ENCODE data around the gene CHTF18.
A peak's percentile ranks its signal among the peaks of the same experiment; 100 is the strongest.
"Not testable (repeated sequence)": the region's sequence is repeated elsewhere in the genome, so short reads cannot be mapped to it uniquely, and the experiment has no call there.

Gene CHTF18

GRCh38 chr16:788399-789126 is at the start of gene CHTF18:
CHTF18 (plus strand) TSS chr16:788620; CDS start chr16:788685, 65 bp downstream.
- peak; percentile 34 for DNase-seq

- DNase-seq: no peak
Observed at GRCh38 chr16:739560-740458, 48.6 kb upstream of the CHTF18 start.

DNA sequence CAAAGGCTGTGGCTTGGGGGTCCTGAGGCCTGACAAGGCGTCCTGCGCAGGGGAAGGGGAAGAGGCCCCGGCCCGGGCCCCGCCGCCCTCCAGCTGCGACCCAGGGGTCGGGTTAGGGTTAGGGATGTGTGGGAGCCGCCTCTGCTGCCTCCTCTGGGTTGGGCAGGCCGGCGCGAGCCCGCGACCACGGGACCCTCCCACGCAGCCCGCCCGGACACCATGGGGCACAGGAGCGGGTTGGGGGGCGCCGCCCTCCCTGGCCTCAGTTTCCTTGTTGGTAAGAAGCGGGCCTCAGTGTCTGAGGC is 48.0 kb upstream of the CHTF18 start:
- DNase-seq: no peak

DNA sequence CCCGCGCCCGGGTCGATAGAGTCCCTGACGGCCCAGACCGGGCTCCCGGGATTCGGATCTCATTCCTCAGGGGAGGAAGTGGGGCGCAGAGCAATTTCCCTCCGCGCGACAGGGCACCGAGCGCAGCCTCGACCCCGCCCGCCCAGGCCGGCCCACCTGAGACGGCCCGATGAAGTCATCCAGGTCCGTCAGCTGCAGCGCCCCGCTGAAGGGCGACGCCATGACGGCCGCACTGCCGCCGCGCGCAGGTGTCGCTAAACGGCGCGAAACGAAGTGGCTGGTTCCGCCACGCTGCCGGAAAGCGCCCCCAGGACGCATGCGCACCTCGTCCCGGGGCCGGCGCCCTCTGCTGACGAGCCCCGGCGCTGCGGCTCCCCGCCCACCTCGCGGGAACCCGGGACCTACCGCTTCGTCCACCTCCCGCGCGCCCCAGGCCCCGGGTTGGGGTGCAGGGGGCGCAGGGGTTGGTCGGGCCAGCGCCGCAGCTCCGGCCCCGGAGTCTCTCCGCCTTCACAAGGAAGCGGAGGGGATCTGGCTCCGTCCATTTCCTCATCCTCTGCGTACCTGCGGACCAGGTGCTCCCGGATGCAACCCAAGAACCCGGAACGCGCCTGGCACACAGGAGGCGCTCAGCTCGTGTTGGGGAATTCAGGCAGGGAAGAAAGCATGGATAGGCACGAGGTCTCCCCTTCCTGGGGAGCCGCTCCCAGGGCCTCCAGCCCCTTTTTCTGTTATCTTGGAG is 47.5 kb upstream of the CHTF18 start, which contains the start of gene CIAO3:
Gene CIAO3, minus strand, starts transcription at position 234 of the 742 bp plus-strand sequence. Its CDS starts 12 bp downstream, at position 222.
- DNase-seq: peak; percentile 61

GRCh38 chr16:741986-742629 is 46.3 kb upstream of the CHTF18 start:
- no peak for DNase-seq

DNA sequence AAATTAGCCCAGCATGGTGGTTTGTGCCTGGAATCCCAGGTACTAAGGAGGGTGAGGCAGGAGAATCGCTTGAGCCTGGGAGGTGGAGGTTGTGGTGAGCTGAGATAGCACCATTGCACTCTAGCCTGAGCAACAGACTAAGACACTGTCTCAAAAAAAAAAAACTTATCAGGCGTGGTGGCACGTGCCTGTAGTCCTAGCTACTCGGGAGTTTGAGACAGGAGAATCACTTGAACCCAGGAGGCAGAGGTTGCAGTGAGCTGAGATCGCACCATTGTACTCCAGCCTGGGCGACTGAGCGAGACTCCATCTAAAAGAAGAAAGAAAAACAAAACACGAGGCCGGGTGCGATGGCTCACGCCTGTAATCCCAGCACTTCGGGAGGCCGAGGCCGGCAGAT is 45.5 kb upstream of the CHTF18 start:
- DNase-seq: not testable (repeated sequence)

DNA sequence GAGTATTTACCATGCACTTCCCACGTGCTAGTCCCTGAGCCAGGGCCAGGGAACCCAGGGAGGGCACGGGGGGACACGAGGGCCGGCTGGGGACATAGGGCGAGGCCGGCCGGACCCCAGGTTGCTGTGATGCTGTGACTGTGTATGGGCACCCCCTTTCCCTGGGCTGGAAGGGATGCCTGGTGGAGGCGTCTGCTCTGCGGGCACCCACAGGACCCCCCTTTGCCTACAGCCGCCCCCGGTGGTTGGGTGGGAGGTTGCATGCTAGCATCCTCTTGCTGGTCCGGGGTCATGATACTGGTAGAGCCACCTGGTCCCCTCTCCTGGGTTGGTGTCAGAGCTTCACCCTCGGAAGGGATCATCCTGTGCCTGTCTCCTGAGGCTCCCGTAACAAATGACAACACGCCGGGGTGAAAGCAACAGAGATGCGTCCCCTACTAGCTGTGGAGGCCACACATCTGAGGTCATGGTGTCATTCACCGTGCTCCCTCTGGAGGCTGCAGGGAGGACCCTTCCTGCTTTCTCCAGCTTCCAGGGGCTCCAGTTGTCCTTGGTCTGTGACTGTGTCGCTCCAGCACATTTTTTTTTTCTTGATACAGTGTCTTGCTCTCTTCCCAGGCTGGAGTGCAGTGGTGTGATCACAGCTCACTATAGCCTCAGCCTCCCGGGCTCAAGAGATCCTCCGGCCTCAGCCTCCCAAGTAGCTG is 44.5 kb upstream of the CHTF18 start:
- DNase-seq: no peak

DNA sequence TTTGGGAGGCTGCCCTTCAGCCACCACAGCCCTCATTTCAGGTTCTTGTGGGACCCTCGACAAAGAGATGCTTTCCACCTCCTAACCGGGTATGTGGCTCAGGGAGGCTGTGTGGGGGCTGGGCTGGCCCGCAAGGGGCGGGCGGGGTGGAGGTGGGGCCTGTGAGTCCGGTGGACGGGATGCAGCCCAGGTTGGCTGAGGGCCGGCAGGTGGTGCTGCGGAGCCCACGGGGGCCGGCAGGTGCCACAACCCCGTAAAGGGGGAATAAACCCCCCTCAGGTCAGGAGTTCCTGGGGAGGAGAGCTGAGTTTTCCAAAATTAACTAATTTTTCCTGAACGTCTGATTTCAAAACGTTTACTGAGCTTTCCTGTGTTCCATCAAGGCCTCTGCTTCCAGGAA is 42.7 kb upstream of the CHTF18 start:
- DNase-seq: no peak

- no peak for DNase-seq
Observed at GRCh38 chr16:746637-747036, 41.8 kb upstream of the CHTF18 start.

GRCh38 chr16:747978-748746 is 40.3 kb upstream of the CHTF18 start:
- DNase-seq: no peak

- no peak for DNase-seq
Observed at GRCh38 chr16:749010-749409, 39.4 kb upstream of the CHTF18 start.

- no peak for DNase-seq
Observed at GRCh38 chr16:750485-750884, 37.9 kb upstream of the CHTF18 start.

- no peak for DNase-seq
Observed at GRCh38 chr16:751152-752006, 37.0 kb upstream of the CHTF18 start.

DNA sequence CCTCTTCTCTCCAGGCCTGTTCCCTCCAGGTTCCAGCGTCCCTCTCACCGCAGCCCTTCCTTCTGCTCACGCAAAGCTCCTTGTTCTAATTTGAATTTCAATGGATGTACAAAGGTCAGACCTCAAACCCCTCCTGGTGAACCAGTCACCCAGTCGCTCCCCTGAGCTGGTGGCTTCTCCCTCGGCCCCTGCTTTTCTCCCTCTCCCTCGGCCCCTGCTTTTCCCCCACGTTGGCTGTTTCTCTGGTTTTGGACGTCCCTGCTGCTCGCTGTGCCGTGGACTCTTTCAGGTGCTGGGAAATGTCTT is 36.5 kb upstream of the CHTF18 start:
- DNase-seq: no peak

DNA sequence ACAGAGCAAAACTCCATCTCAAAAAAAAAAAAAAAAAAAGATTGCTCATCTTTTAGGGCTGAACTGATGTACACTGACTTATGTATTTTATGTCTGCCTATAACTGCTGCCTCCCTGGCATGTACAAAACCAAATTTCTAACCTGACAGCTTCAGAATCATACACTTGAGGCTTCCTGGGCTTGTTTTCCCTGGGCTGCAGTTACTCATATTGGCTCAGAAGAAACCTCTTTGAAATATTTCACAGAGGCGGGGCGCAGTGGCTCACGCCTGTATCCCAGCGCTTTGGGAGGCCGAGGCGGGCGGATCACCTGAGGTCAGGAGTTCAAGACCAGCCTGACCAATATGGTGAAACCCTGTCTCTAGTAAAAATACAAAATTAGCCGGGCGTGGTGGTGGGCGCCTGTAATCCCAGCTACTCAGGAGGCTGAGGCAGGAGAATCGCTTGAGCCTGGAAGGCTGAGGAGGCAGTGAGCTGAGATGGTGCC is 34.3 kb upstream of the CHTF18 start:
- not testable (repeated sequence) for DNase-seq

DNA sequence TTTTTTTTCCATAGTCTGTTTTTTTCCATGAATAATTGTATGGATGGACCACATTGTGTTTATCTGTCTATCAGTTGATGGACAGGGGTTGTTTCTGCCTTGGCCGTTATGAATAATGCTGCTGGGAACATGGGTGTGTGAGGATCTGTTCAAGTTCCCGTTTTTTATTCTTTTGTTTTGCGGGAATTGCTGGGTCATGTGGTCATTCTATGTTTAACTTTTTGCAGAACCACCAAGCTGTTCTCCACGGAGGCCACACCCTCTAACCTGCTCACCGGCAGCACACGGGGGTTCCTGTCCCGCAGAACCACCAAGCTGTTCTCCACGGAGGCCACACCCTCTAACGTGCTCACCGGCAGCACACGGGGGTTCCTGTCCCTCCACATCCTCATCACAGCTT is 33.8 kb upstream of the CHTF18 start:
- no peak for DNase-seq

- DNase-seq: no peak
Observed at GRCh38 chr16:756428-756827, 32.0 kb upstream of the CHTF18 start.

DNA sequence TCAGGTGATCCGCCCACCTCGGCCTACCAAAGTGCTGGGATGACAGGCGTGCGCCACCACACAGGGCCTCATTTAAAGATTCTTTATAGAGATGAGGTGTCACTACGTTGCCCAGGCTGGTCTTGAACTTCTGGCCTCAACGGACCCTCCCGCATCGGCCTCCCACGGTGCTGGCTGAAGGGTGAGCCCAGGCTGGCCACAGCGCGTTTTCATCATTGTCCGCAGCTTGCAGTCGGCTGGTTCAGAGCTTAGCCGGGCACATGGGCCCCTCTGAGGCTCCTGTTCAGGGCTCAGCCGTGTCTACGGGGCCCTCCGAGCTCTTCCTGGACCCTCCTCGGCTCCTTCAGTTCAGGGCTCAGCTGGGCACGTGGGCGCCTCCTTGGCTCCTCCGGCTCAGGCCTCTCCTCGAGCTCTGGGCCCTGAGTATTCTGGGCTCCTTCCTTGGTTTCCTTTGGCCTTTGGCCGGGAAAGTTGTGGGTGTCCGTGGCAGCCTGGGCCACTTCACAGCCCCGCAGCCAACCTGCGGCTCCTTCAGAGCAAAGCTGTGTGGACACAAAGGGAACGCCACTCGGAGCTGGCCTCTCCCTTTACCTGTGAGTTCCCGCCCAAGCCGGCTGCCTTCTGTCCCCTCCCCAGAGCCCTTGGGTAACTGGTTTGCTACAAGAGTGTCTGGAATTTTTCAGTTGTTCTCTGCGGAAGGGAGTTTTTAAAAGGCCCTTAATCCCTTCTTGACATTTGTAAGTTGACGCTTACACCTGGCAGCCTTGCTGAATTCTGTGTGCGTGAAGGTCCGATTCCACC is 29.1 kb upstream of the CHTF18 start:
- DNase-seq: no peak

DNA sequence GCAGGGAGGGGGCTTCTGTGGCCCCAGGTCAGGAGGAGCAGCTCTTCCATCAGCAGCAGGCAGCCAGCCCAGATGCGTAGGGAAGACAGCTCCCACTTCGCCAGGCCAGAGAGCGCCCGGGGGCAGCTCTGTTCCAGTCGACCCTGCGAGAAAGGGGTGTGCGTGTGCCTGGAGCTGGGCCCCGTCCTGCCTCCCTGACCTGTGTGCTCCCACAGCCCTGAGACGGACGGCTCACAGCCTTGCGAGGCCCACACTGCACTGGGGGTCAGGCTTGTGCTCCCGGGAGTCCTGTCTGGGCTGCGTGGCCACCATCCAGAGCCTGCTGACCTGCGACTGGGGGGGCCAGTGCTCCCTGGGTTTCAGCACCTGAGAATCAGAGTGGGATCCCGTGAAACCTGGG is 28.4 kb upstream of the CHTF18 start:
- DNase-seq: no peak
